ENCODE data around the gene SDHAF2.

SDHAF2 gene

GRCh38 chr11:61411589-61411988 is 18.3 kb upstream of the SDHAF2 start (continued):
- TF ChIP-seq ZNF211 (tag by site-specific recombination; IDR thresholded peaks at IDR 0.05; ENCODE audit: low read depth) (no peak), ZBTB17 (tag by site-specific recombination; IDR thresholded peaks at IDR 0.05) (no peak), ZNF747 (tag by site-specific recombination; IDR thresholded peaks at IDR 0.05) (no peak), ZNF266 (tag by site-specific recombination; IDR thresholded peaks at IDR 0.05; ENCODE audit: low read depth) (no peak), ZBTB10 (tag by site-specific recombination; IDR thresholded peaks at IDR 0.05) (no peak), ZNF501 (tag by site-specific recombination; IDR thresholded peaks at IDR 0.05) (no peak), PRDM10 (tag by site-specific recombination; IDR thresholded peaks at IDR 0.05) (no peak)

- no peaks in the 10 kb centered on the region for H3K4me1 ChIP-seq (ENCODE audit: control insufficient read depth, insufficient read depth, low read length)
- ChIA-PET CTCF (no interaction called here), POLR2A (no interaction called here)
- TF ChIP-seq ZBTB6 (tag by site-specific recombination; IDR thresholded peaks at IDR 0.05), result no peak
- no peak for TF ChIP-seq REPIN1 (tag by site-specific recombination; IDR thresholded peaks at IDR 0.05; ENCODE audit: low read depth)
- no peak for TF ChIP-seq ZNF280C (tag by site-specific recombination; IDR thresholded peaks at IDR 0.05)
- TF ChIP-seq ZNF670 (tag by site-specific recombination; IDR thresholded peaks at IDR 0.05; ENCODE audit: low read depth), result no peak
- no peak for TF ChIP-seq PATZ1 (tag by site-specific recombination; IDR thresholded peaks at IDR 0.05)
- TF ChIP-seq ZNF132 (tag by site-specific recombination; IDR thresholded peaks at IDR 0.05; ENCODE audit: borderline replicate concordance), result no peak
- H3K9me3 ChIP-seq (ENCODE audit: control insufficient read depth, insufficient read depth, low read depth, low read length), result no peaks in the 10 kb centered on the region
- peaks cover 58 to 97% of the 10 kb centered on the region in 2 experiments for H3K36me3 ChIP-seq (ENCODE audit: control insufficient read depth in 2 of 2, insufficient read depth in 1 of 2, low read length in 2 of 2)
- H3K4me3 ChIP-seq (ENCODE audit: low read depth, low read length), result no peak overlapping the region
- H3K27ac ChIP-seq (ENCODE audit: extremely low read depth, low read depth, low read length), result no peak overlapping the region
Observed at GRCh38 chr11:61413496-61413895, 16.4 kb upstream of the SDHAF2 start.

Data from HEK293 (cell line).